Left cardiac atrium (tissue), 4 donors: ENCODE measurements around the gene PTPN4. TPM values are rescaled to one million over a fixed set of nuclear protein-coding genes. Genes with fewer than 3 reads are reported as not detected.
A peak's percentile ranks its signal among the peaks of the same experiment; 100 is the strongest.

Source experiments
- ATAC-seq, 2 donors: fragments of 200-7000 bp; cut with Tn5 transposase; one replicate each; pipeline ENCODE4 v1.9.1; 2020; ENCODE audit warnings: mild to moderate bottlenecking in 2 of 2, moderate library complexity in 2 of 2
- DNase-seq: peaks from one replicate; pipeline ENCODE4 v3.0.0-alpha.2; 2020
- intact Hi-C, 2 donors: fragments of 100-400 bp; cut with DNase I; formaldehyde crosslinking; loops; one replicate each; pipeline versions ENCODE4 v1.14.1 to v1.15.1; 2022 to 2023
- long read RNA-seq: library from polyadenylated mRNA; unstranded; transcript quantifications from one replicate; pipeline ENCODE4 v2.0.0, GENCODE V29; 2021
- total RNA-seq, 2 donors: library from RNA; stranded (reverse); fragmentation: NEBNext Ultra II Directional; extraction: Animal tissue kit (Norgen Biotek cat#: 25700); gene quantifications; one replicate each; pipeline ENCODE4 v1.2.1, GENCODE V29; 2021
- donor health status: DM: no; HTN: yes; CAD: no.
- donor health status: DM: no; HTN: yes; CAD: no; lungs with severe emphysema.
- donor health status: DM: yes; HTN: yes; CAD: no.
- donor health status: Dilated cardiomyopathy.

The PTPN4 gene, protein sequence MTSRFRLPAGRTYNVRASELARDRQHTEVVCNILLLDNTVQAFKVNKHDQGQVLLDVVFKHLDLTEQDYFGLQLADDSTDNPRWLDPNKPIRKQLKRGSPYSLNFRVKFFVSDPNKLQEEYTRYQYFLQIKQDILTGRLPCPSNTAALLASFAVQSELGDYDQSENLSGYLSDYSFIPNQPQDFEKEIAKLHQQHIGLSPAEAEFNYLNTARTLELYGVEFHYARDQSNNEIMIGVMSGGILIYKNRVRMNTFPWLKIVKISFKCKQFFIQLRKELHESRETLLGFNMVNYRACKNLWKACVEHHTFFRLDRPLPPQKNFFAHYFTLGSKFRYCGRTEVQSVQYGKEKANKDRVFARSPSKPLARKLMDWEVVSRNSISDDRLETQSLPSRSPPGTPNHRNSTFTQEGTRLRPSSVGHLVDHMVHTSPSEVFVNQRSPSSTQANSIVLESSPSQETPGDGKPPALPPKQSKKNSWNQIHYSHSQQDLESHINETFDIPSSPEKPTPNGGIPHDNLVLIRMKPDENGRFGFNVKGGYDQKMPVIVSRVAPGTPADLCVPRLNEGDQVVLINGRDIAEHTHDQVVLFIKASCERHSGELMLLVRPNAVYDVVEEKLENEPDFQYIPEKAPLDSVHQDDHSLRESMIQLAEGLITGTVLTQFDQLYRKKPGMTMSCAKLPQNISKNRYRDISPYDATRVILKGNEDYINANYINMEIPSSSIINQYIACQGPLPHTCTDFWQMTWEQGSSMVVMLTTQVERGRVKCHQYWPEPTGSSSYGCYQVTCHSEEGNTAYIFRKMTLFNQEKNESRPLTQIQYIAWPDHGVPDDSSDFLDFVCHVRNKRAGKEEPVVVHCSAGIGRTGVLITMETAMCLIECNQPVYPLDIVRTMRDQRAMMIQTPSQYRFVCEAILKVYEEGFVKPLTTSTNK
- total RNA-seq, result 10 to 100 TPM; 33.0 TPM
- long read RNA-seq, full-length matches to known transcripts, result 3 of 7 reads
- long read RNA-seq, partial matches to known transcripts, result 2 of 7 reads
- long read RNA-seq, other reads (novel, unspliced or antisense), result 2 of 7 reads

DNA sequence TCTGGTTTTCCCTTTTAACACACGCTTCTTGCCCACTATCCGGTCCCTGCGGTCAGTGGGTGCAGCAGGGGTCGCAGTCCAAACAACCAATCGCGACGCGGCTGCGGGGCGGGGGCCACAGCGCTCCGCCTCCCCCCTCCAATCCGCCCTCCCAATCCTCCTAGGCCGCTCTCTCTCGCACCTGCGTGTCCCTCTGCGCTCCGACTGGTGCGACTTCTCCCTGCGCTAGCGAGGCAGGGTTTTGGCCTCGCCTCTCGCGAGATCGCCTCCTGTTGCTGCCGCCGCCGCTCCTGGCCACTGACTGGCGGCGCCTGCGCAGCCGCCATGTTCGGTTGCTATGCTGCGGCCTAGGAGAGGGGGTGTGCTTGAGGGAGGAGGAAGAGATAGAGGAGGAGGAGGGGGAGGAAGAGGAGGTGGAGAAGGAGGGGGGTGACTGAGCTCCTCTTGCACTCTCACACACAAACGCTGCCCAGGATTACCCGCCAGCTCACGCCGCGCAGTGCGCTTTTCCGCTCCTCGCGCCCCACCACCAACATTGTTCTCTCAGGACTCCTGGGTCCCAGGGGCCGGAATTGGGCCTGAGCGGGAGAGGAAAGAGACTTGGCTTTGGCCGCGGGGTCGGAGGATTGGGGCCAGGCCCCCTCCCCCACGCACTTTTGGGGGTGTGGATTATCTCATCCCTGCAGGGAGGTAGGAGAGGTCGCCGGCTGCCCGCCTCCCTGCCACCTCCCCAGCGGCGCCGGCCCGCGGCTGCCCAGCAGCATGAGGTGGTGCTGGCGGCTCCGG, at the start of gene PTPN4:
Gene PTPN4, plus strand, starts transcription at position 472 of the 786 bp plus-strand sequence. CDS start 49,932 bp downstream, outside the sequence.
- ATAC-seq (peak; percentile 97 to 98), DNase-seq (peak; percentile 97)
- intact Hi-C loops, result loop anchor here in 1 of 2 donors (5.0 kb wide), 1 partner anchor 63 kb away; no protein-coding TSS in a partner anchor

DNA sequence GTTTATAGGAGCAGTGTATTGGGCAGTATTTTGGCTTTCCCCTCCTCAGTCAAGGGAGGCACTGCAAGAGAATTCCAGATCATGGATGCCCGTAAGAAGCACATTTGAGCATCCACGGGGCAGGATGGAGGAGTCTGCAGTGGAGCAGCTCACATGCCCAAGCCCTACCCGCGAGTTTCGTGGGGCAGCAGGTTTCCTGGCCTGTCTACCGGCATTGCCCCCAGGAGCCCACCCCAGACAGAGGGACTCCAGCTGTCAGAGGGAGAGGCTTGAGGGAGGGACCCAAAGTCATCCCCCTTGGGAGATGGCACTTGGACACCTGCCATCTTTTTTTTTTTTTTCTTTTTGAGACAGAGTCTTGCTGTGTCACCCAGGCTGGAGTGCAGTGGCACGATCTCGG, 49.4 kb upstream of the PTPN4 start:
- DNase-seq, result no peak
- ATAC-seq, result no peak
- intact Hi-C loops, result no loop called here

DNA sequence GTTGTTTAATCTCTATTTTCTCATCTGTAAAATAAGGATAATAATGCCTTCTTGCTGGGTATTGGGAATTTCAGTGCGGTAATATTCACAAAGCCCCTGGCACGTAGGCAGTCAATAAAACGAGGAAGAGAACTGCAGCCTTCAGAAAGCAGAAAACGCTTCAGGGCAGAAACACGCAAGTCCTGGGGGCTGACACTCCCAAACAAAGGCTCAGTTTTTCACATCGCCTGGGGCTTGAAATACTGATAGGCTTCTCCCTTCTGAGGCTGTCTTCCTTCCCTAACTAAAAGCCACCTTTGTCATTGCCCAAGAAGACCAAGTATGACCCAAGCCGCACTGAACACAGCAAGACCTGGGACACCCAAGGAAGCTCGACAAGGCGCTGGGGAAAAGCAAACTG, 48.4 kb upstream of the PTPN4 start:
- intact Hi-C loops, result no loop called here
- ATAC-seq, result no peak
- no peak for DNase-seq

DNA sequence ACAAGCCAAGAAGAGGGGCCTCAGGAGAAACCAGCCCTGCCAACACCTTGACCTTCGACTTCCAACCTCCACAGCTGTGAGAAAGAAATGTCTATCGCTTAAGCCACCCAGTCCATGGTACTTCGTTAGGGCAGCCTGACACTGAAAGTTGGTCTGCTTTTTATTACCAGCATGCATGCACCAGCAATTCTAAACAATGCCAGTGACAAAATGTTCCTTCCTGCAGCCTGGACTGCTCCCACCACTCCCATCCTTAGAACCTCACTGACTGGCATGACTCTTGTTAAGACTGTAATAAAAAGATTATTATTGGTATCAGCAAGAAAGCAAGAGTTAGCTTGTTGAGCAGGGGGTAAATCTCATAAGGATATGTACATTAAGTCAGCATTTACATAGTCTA, 47.2 kb upstream of the PTPN4 start:
- no peak for ATAC-seq
- intact Hi-C loops, result no loop called here
- DNase-seq, result no peak

DNA sequence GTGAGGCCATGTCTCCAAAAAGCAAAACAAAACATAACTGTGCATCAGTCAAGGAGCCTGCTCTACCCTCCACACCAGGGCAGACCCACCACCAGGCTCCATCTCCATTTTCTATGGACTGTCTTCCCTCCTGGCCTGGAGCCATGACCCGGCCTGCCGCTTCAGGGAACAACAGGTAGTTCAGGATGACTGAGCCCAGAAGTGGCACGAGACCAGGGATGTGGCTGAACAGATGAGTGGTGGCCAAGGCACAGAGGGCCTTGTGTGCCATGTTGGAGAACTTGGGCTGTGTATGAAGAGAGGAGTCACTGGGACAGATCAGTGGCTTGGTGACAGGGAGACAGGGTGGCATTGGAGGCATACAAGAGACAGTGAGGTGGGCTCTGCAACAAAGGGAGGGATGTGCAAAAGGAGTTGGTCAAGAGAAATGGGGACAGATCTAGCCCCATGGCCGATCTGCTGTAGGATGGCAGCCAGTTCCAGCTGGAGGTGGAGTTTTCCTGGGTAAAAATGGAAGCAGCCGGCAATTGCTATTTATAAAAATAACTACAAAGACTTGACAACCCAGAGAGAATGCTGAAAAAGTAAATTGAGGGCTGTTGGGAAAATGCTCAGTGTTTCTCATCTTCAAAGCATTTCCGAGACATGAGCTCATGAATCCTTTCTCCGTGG, 45.8 kb upstream of the PTPN4 start:
- no peak for ATAC-seq

DNA sequence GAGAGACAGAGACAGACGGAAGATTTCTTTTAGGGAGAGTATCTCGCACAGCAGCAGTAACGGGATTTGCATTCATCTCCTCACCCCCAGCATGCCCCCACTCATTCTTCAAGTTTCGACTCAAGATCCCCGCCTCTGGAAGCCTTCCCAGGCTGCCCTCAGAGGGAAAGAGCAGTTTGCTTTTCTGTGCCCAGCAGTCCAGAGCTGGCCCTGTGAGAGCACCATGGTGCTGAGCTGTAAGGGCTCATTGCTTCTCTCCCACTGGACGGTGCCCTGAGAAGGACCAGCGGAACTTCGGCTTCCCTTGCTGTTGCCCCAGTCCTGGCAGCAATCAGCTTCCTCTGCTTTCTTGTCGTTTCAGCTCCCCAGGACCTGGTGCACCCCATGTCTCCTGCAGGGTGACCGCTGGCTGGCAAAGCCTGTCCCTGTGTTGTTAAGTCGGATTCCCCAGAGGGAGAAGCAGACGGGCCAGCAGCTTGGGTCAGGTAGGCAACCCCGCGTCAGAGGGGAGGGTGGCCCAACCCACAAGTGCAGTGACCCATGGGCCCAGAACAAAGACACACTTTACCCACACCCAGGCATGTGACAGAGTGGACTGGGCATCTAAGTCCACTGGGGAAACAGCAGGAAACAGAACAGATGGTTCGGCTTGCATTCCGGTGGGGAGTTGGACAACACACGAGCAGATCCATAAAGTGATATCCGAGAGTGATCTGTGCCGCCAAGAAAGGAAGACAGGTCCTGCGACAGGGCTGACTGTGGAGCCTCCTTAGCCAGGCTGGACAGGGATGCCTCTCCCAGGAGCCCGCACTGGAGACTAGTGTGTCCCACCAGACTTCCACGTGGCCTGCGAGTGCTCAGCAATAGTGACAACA, 44.1 kb upstream of the PTPN4 start:
- no peak for ATAC-seq

More for the DNA sequence above, 45.8 kb upstream of the PTPN4 start:
- intact Hi-C loops, result no loop called here
- DNase-seq, result no peak

DNA sequence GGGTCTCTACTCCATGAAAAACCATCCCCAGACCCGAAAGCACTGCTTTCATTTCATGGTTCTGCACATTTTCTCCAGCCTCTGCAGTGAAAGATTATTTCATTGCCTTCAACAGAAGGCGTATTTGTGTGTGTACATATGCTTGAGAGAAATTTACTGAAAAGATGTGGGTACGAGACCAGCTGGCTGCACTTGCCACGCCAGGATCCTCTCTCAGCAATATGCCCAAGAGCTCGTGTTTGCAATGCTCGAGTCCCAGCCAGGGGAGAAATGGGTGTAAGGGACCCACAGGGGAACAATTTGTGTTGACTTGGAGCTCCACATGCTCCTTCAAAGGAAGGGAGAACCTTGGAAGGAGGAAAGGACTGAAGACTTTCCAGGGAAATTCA, 43.4 kb upstream of the PTPN4 start:
- intact Hi-C loops, result no loop called here
- no peak for DNase-seq
- no peak for ATAC-seq

More for the DNA sequence above, 44.1 kb upstream of the PTPN4 start:
- DNase-seq, result no peak
- intact Hi-C loops, result no loop called here

DNA sequence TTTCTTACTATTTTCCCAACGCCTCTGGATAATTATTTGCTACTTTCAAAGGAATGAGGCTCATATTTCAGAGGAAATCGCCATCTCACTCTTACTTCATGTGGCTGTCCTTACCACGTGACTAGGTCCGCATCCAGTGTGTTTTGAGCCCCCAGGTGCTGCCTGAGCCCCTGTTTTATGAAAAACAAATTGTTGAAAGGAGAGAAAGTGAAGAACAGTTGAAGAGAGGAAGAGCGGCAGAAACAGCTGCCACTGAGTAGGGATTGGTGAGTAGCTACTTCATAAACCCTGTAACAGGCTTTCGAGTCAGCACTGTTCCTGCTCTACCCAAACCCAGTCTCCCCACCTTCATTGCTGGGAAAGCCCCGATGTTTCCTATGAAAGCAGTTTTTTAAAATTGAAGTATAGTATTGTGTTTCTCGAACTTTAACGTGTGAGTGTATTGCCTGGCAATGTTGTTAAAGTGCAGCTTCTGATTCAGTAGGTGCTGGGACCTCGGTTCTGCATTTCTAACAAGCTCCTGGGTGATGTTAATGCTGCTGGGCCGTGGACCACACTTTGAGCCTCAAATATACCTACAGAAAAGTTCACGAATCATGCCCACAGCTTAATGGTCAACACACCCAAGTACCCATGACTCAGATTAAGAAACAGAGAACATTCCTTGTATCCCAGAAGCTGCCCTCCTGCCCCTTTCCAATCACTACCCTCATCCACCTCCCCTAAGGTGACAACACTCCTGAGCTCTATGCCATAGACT, 41.0 kb upstream of the PTPN4 start:
- ATAC-seq (no peak), DNase-seq (no peak)
- intact Hi-C loops, result no loop called here

DNA sequence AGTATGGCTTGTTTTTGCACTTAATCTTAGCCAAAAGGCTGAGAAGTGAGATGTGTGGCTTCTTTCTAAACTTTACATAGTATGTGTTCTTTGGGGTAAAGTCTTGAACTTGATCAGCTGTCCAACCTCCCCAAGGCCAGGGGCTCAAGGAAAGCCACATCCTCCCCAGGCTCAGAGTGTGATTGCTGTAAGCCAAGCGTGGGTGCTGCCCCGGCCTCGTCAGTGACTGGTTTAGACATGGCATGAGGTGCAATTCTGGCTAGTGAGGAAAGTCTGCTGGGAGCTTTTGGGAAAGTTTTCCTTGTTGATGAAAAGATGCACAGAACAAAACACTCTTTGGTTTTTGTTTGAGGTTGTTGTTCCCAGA, 40.5 kb upstream of the PTPN4 start:
- DNase-seq (no peak), ATAC-seq (no peak)
- intact Hi-C loops, result no loop called here

DNA sequence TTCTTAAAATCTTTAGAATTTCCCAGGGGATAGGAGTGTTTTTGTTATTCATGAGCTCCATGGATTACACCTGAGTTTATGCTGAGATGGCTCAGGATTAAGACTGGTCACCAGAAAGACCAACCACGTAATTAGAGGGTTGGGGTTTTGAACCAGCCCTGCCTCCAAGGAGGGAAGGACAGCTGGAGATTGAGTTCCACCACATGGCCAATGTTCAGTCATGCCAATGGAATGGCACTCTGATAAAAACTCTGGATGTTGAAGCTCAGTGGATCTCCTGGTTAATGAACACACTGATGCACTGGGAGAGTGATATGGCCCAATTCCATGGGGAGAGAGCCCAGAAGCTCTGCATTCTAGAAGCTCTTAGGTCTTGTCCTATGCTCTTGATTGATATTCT, 38.7 kb upstream of the PTPN4 start:
- ATAC-seq (no peak), DNase-seq (no peak)

DNA sequence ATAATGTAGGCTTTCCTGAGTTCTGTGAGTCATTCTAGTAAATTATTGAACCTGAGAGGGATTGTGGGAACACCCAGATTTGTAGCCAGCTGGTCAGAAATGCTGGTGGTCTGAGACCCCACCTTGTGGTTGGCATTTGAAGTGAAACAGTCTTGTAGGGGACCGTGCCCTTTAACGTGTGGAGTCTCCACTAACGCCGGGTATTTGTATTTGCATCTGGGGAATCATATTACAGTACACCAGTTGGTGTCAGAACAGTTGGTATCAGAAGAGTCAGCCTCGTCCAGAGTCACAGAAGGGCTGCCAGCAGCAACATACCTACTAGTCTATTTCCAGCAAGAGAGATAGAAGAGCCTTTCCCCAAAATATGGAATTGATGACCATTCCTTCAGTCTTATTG, 38.3 kb upstream of the PTPN4 start:
- ATAC-seq (peak; percentile 77 to 88), DNase-seq (no peak)
- intact Hi-C loops, result no loop called here

More for the DNA sequence above, 38.7 kb upstream of the PTPN4 start:
- intact Hi-C loops, result no loop called here

DNA sequence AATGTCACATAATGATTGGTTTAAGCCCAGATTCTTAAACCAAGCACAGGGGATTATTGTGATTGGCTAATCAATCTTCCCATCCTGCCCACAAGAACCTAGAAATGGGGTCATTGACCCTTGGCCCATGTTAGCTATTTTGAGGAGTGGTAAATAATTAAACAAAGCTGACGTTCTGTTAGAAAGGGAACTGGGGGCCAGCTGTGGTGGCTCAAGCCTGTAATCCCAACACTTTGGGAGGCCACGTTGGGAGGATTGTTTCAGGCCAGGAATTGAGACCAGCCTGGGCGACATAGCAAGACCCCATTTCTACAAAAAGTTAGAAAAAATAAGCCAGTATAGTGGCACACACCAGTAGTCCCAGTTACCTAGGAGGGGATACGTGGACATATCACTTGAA, 37.8 kb upstream of the PTPN4 start:
- intact Hi-C loops, result no loop called here
- ATAC-seq (no peak), DNase-seq (no peak)

DNA sequence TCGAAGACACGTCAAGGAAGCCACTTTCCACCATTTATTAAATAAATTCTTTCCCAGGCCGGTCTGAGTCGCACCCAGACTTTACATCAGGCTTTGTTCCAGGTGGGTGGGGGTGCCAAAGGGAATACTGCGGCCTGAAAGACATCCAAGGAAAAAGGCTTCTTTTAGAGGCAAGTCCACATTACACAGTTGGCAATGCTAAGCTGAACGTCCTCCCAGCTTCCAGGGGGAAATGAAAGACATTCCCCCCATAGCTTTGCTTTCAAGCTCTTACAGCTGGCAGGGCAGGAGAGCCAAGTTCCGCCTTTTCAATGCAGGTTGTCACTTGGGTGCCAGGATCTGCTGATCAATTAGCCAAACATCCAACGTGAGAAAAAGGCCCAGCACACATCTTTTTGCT, 36.5 kb upstream of the PTPN4 start:
- ATAC-seq, result no peak
- DNase-seq, result no peak
- intact Hi-C loops, result no loop called here

DNA sequence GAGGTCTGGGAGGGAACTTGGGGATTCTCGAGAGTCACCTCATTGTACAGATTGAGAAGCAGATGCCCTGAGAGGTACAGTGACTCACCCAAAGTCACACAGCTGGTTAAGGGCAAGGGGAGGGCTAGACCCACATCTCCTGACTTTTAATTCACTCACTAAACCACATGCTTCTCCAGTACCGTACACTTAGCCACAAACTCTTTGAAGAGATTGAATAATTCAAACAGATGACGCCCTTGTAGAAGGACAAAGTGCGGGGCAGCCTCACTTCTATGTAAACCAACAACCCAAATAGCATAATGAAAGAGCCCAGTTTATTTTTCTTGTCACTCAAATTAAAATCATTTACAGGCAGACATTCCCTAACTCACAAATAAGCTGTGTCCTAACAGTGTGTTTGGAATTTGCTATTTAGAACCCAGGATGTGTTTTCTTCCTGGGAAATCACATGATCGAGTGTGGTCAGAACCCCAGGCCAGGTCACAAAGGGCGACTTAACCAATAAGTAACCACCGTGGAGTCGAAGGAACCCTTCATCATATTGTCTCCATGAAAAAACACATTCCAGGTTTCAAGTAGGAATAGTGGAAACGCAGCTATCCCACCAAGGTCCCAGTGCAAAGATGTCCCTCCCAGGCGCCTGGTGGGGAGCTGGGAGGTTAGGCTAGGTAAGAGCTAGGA, 35.8 kb upstream of the PTPN4 start:
- DNase-seq (no peak), ATAC-seq (no peak)
- intact Hi-C loops, result no loop called here

DNA sequence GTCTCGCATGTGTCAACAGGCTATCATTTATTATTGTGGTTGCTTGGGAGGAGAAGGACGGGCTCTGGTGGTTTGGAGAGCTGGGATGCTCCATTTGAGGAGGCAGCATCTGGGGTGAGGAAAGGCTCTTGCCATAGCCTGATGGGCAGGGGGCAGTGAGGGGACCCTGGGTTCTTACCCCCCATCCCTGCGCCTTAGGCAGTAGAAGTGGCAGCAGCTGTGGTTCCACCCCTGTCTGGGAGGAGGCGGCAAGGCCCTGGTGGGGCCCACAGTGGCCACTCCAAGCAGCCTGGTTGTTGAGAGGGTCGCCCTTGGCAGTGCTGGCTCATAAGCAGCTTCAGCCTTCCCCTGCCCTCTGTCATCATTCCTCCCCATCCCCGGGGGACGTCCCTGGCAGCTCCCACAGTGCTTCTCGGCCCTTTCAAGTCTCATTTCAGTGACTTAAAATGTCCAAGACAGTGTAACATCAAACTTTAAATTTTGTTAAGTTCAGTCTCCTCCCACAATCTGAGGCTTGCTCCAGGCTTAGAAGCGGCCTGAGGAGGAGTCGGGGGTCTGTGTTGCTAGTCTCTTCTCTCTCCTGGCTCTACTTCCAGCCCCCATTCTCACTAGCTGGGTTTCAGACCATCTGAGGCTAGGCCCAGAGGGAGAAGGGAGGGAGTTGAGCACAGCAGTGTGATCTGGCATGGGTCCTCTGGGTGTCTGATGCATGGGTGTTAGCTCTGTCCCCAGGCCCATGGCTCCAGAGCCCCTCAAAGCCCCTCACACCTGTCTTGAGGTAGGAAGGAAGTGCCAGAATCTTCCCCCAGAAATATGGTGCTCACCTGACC, 34.9 kb upstream of the PTPN4 start:
- ATAC-seq (peak in 1 of 2 donors; percentile 23), DNase-seq (no peak)
- intact Hi-C loops, result no loop called here

DNA sequence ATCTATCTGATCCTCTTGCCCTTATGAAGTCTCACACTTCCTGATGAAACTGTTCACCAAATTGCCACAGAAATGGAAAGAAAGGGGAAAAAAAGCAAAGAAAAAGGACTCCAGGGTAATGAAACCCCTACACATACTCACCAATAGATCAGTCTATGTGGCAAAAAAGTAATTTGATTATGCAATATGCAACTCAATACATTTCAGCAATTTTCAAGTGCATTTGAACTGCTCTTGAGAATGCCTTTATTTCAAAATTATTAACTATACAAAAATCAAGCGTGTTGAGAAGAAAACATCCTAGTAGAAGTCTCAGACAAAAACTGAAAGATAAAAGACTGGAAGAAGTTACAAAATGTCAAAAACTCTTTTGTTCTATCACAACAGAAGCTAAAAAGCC, 32.2 kb upstream of the PTPN4 start:
- ATAC-seq (no peak), DNase-seq (no peak)
- intact Hi-C loops, result no loop called here
